ENCODE results near the gene MORN1. TPM values are rescaled to one million over a fixed set of nuclear protein-coding genes. Genes with fewer than 3 reads are reported as not detected.

Gene MORN1
- polyA plus RNA-seq, 1 donor (not counting 4 experiments of a cell fraction or from before 2014, with no cell fraction given) = 2.1 TPM

DNA sequence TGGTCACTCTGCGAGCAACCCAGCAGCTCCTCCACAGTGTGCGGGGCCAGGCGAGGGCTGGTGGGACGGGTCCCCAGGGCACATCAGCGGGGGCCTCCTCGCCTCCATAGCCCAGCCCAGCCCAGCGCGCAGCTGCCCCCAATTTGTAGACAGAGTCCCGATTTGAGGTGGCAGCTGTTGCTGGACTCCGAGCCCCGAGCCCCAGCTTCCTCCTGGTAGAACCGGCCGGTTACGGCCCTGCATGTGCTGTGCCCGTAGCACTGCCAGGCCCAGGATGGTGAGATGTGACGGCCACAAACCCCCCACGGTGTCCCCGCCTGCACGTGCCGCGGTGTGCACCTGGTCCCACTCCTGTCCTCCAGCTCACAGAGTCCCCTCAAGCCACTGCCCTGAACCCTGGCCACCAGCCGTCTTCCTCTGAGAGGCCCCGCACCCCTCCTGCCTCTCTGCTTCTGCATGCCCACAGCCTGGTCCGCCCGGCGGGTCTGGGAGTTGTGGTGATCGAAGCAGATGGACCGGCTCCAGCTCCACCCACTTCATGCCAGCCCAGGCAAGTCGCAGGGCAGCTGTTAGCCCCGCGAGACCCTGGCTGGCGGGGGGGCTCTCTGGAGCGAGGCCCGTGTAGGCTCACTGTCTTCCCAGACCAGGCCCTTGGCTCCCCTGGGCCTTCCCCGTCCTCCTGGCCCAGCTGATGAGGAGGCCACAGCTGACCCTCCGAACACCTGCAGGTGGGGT lies 55.5 kb downstream of the MORN1 start:
- DNase-seq (ENCODE audit: low read depth, low spot score) (no peak), FAIRE-seq (no peak)
- H3K4me1 ChIP-seq (ENCODE audit: control insufficient read depth, extremely low read depth, insufficient read depth, low read length) = peaks cover 13% of the 10 kb centered on the region
- no peaks in the 10 kb centered on the region for H4K20me1 ChIP-seq (ENCODE audit: control insufficient read depth, extremely low read depth, insufficient read depth, low read length)
- no peak overlapping the region for H3K27ac ChIP-seq (ENCODE audit: control insufficient read depth, insufficient read depth, low read length)
- TF ChIP-seq EZH2 (IDR thresholded peaks at IDR 0.05; ENCODE audit: low read length) = no peak
- TF ChIP-seq, protein P1, sequence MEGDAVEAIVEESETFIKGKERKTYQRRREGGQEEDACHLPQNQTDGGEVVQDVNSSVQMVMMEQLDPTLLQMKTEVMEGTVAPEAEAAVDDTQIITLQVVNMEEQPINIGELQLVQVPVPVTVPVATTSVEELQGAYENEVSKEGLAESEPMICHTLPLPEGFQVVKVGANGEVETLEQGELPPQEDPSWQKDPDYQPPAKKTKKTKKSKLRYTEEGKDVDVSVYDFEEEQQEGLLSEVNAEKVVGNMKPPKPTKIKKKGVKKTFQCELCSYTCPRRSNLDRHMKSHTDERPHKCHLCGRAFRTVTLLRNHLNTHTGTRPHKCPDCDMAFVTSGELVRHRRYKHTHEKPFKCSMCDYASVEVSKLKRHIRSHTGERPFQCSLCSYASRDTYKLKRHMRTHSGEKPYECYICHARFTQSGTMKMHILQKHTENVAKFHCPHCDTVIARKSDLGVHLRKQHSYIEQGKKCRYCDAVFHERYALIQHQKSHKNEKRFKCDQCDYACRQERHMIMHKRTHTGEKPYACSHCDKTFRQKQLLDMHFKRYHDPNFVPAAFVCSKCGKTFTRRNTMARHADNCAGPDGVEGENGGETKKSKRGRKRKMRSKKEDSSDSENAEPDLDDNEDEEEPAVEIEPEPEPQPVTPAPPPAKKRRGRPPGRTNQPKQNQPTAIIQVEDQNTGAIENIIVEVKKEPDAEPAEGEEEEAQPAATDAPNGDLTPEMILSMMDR (optimal IDR thresholded peaks at IDR 0.05 in 1 of 3, IDR thresholded peaks at IDR 0.05 in 1 of 3, conservative IDR thresholded peaks at IDR 0.05 in 1 of 3; ENCODE audit: extremely low read depth in 1 of 3, insufficient read depth in 2 of 3, low read length in 3 of 3) = no peak
- H3K9me3 ChIP-seq (ENCODE audit: control insufficient read depth, low read depth, low read length) = no peaks in the 10 kb centered on the region
- peaks cover 13% of the 10 kb centered on the region for H3K27me3 ChIP-seq (ENCODE audit: control insufficient read depth, extremely low read depth, insufficient read depth, low read length)
- H3K36me3 ChIP-seq (ENCODE audit: control insufficient read depth in 2 of 2, extremely low read depth in 1 of 2, insufficient read depth in 2 of 2, low read length in 2 of 2) = no peaks in the 10 kb centered on the region
- H2AFZ ChIP-seq (ENCODE audit: control insufficient read depth, low read length) = no peak overlapping the region
- dilution Hi-C loops (cut with MboI; ENCODE audit: extremely low pct_ligation_motif_present, low sequenced_read_pairs) = no loop called here
- no peak overlapping the region for H3K9ac ChIP-seq (ENCODE audit: control insufficient read depth, extremely low read depth, insufficient read depth, low read length)
- H3K79me2 ChIP-seq (ENCODE audit: control insufficient read depth, insufficient read depth, low read length) = no peaks in the 10 kb centered on the region
- H3K4me3 ChIP-seq (ENCODE audit: control insufficient read depth in 2 of 3, extremely low read depth in 1 of 3, insufficient read depth in 2 of 3, low read depth in 1 of 3, low read length in 3 of 3) = no peak overlapping the region
- H3K4me2 ChIP-seq (ENCODE audit: control insufficient read depth, extremely low read depth, insufficient read depth, low read depth, low read length) = no peak overlapping the region
- no peaks in the 10 kb centered on the region for H3K9me1 ChIP-seq (ENCODE audit: control insufficient read depth, extremely low read depth, insufficient read depth, low read length)

DNA sequence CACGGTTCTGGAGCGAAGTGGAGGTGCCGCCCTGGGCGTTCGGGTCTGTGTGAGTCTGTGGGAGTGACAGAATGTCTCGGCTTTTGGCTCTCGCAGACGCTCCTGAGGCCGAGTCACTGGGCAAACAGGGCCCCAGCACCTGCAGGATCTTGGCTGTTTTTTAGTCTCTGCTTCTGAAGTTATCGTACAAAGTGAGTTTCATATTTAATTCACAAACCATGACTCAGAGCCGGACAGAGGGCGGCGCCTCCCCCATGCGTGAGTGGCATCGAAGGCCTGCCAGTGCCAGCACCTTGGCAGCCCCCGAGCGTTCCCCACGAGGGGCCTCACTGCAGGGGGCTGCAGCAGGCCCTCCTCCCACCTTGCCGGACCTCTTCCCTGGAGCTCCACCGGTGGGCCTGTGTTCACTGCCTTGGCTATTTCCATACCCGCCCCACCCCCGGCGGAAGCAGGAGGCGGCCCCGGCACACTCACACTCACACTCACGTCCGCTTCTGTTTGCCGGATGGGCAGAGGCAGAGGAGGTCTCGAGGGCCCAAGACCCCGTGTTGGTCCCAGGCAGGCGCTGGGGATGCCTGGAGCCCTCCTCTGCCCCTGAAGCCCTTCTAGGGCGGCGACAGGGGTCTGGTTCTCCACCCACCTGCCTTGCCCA lies 56.3 kb downstream of the MORN1 start:
- dilution Hi-C loops (cut with MboI; ENCODE audit: extremely low pct_ligation_motif_present, low sequenced_read_pairs) = no loop called here
- peak overlapping the region; percentile 31 for H3K27ac ChIP-seq (ENCODE audit: control insufficient read depth, insufficient read depth, low read length)
- H3K36me3 ChIP-seq (ENCODE audit: control insufficient read depth in 2 of 2, extremely low read depth in 1 of 2, insufficient read depth in 2 of 2, low read length in 2 of 2) = no peaks in the 10 kb centered on the region
- FAIRE-seq (peak; percentile 75), DNase-seq (ENCODE audit: low read depth, low spot score) (no peak)
- peak overlapping the region; percentile 65 for H3K9ac ChIP-seq (ENCODE audit: control insufficient read depth, extremely low read depth, insufficient read depth, low read length)
- H3K4me1 ChIP-seq (ENCODE audit: control insufficient read depth, extremely low read depth, insufficient read depth, low read length) = peaks cover 17% of the 10 kb centered on the region
- peaks cover 19% of the 10 kb centered on the region for H3K27me3 ChIP-seq (ENCODE audit: control insufficient read depth, extremely low read depth, insufficient read depth, low read length)
- peak overlapping the region; percentile 79 for H3K4me2 ChIP-seq (ENCODE audit: control insufficient read depth, extremely low read depth, insufficient read depth, low read depth, low read length)
- no peaks in the 10 kb centered on the region for H3K79me2 ChIP-seq (ENCODE audit: control insufficient read depth, insufficient read depth, low read length)
- no peaks in the 10 kb centered on the region for H4K20me1 ChIP-seq (ENCODE audit: control insufficient read depth, extremely low read depth, insufficient read depth, low read length)
- H3K4me3 ChIP-seq (ENCODE audit: control insufficient read depth in 2 of 3, extremely low read depth in 1 of 3, insufficient read depth in 2 of 3, low read depth in 1 of 3, low read length in 3 of 3) = peak overlapping the region in 2 of 3 experiments; percentile 31 to 63
- TF ChIP-seq EZH2 (IDR thresholded peaks at IDR 0.05; ENCODE audit: low read length) = no peak
- TF ChIP-seq, protein P1 (optimal IDR thresholded peaks at IDR 0.05 in 1 of 3, IDR thresholded peaks at IDR 0.05 in 1 of 3, conservative IDR thresholded peaks at IDR 0.05 in 1 of 3; ENCODE audit: extremely low read depth in 1 of 3, insufficient read depth in 2 of 3, low read length in 3 of 3) = no peak
- H3K9me1 ChIP-seq (ENCODE audit: control insufficient read depth, extremely low read depth, insufficient read depth, low read length) = no peaks in the 10 kb centered on the region
- peak overlapping the region; percentile 81 for H2AFZ ChIP-seq (ENCODE audit: control insufficient read depth, low read length)
- no peaks in the 10 kb centered on the region for H3K9me3 ChIP-seq (ENCODE audit: control insufficient read depth, low read depth, low read length)
